Measurements from ENCODE around the gene APOLD1. TPM values are rescaled to one million over a fixed set of nuclear protein-coding genes. Genes with fewer than 3 reads are reported as not detected.

Gene APOLD1
- total RNA-seq, 1 donor from 2014 or later = 7.4 TPM

DNA sequence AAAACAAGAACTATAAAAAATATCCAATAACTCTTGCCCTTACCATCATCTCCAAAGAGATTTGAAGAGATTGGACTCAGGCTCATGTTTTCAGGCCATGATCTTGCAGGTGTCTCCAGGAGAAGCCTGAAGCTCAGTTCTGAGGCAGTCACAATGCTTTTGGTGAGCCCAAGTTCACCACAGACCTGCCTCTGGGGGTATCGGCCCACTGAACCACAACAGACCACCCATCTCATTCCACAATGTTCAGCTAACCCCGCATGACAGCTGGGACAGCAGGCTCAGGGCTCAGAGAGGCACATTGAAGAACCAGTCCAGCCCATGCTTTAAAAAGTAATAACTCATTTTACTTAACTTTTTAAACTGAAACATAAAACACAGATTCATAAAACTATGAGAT, 28.3 kb upstream of the APOLD1 start:
- H4K20me1 ChIP-seq (ENCODE audit: low read depth) = no peaks in the 10 kb centered on the region
- H3K4me3 Mint-ChIP-seq = no peak overlapping the region
- H3K9me3 Mint-ChIP-seq = no peaks in the 10 kb centered on the region
- no peaks in the 10 kb centered on the region for H3K9me3 ChIP-seq (ENCODE audit: low read depth)
- no peak overlapping the region for H2AFZ ChIP-seq (replicated peaks)
- no peak overlapping the region for H3K27ac Mint-ChIP-seq
- peaks cover 3% of the 10 kb centered on the region for H3K36me3 Mint-ChIP-seq
- H3F3A ChIP-seq (ENCODE audit: low read depth) = no peaks in the 10 kb centered on the region
- H3K79me2 ChIP-seq (ENCODE audit: low read depth) = no peaks in the 10 kb centered on the region
- H3K27me3 Mint-ChIP-seq (ENCODE audit: insufficient read depth, low read depth) = no peaks in the 10 kb centered on the region
- H3K4me1 Mint-ChIP-seq = peaks cover 9% of the 10 kb centered on the region
- H3K4me1 ChIP-seq = peaks cover 3% of the 10 kb centered on the region
- no peak overlapping the region for H3K4me3 ChIP-seq
- no peaks in the 10 kb centered on the region for H3K36me3 ChIP-seq
- DNase-seq (ENCODE audit: low spot score) = no peak
- no peak overlapping the region for H3K4me2 ChIP-seq
- no peak overlapping the region for H3K9ac ChIP-seq
- TF ChIP-seq EZH2 (IDR thresholded peaks at IDR 0.05) = no peak
- TF ChIP-seq, protein P1, sequence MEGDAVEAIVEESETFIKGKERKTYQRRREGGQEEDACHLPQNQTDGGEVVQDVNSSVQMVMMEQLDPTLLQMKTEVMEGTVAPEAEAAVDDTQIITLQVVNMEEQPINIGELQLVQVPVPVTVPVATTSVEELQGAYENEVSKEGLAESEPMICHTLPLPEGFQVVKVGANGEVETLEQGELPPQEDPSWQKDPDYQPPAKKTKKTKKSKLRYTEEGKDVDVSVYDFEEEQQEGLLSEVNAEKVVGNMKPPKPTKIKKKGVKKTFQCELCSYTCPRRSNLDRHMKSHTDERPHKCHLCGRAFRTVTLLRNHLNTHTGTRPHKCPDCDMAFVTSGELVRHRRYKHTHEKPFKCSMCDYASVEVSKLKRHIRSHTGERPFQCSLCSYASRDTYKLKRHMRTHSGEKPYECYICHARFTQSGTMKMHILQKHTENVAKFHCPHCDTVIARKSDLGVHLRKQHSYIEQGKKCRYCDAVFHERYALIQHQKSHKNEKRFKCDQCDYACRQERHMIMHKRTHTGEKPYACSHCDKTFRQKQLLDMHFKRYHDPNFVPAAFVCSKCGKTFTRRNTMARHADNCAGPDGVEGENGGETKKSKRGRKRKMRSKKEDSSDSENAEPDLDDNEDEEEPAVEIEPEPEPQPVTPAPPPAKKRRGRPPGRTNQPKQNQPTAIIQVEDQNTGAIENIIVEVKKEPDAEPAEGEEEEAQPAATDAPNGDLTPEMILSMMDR (IDR thresholded peaks at IDR 0.05) = no peak
- no peak for TF ChIP-seq EZH2phosphoT487 (IDR thresholded peaks at IDR 0.05)
- no peaks in the 10 kb centered on the region for H3K27me3 ChIP-seq
- no peak overlapping the region for H3K27ac ChIP-seq

DNA sequence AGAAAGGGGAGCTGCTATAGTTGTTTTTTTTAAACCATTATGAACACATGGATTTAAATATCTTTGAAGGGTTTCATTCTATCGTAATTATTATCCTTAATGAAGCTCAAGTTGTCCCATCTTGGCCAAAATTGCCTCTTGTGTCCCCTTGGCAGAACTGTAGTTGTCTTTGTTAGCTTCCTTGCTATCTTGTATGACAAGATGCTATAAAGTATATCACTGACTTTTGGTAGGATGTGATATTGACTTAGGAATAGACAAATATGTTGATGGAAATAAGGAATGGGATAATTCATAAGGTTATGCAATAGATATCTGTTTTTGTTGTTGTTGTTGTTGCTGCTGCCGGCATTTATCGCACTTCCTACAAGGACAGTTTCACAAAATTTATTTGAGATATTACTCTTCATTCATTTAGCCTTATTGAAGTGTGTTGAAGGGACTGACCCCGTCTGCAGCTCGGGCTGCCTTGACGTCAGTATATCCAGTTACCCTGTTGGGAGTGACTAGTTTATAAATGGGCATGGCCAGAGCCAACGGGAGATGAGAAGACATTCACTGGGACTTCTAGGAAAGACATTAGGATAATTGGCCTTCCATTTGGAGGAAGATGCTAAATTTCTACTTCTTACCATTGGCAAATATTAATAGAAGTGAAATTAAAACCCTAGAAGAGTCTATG, 26.1 kb upstream of the APOLD1 start:
- Mint-ChIP-seq H3K4me3 (no peak overlapping the region), H3K4me1 (peaks cover 9% of the 10 kb centered on the region), H3K27ac (no peak overlapping the region), H3K9me3 (no peaks in the 10 kb centered on the region), H3K36me3 (peaks cover 5% of the 10 kb centered on the region), H3K27me3 (ENCODE audit: insufficient read depth, low read depth) (no peaks in the 10 kb centered on the region)
- Histone ChIP-seq H3K4me3 (no peak overlapping the region), H3K79me2 (ENCODE audit: low read depth) (no peaks in the 10 kb centered on the region), H3K27ac (no peak overlapping the region), H3F3A (ENCODE audit: low read depth) (no peaks in the 10 kb centered on the region), H2AFZ (replicated peaks) (no peak overlapping the region), H4K20me1 (ENCODE audit: low read depth) (no peaks in the 10 kb centered on the region), H3K36me3 (no peaks in the 10 kb centered on the region), H3K4me1 (peaks cover 3% of the 10 kb centered on the region), H3K4me2 (no peak overlapping the region), H3K27me3 (no peaks in the 10 kb centered on the region), H3K9ac (no peak overlapping the region), H3K9me3 (ENCODE audit: low read depth) (no peaks in the 10 kb centered on the region)
- TF ChIP-seq, protein P1 (IDR thresholded peaks at IDR 0.05) = no peak
- TF ChIP-seq EZH2 (IDR thresholded peaks at IDR 0.05) = no peak
- TF ChIP-seq EZH2phosphoT487 (IDR thresholded peaks at IDR 0.05) = no peak
- no peak for DNase-seq (ENCODE audit: low spot score)

DNA sequence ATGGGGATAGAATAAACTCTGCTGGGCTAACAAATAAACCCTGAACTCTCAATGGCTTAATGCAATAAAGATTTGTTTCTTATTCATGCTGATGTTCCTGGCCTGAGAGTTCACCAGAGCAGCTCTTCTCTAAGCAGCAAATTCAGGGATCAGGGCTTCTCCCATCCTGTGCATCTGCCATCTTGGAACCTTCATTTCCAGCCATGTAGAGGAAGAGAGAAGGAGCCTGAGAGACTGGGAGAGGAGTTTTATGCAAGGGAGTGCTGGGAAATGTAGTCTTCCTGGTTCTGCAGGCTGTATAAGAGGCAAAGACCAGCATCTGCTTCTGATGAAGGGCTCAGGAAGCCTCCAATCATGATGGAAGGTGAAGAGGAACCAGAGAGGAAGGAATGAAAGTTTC, 20.6 kb upstream of the APOLD1 start:
- H3K27ac ChIP-seq = no peak overlapping the region
- no peaks in the 10 kb centered on the region for H3K36me3 ChIP-seq
- no peak overlapping the region for H3K9ac ChIP-seq
- peaks cover 6% of the 10 kb centered on the region for H3K9me3 Mint-ChIP-seq
- no peak for DNase-seq (ENCODE audit: low spot score)
- H2AFZ ChIP-seq (replicated peaks) = no peak overlapping the region
- TF ChIP-seq, protein P1 (IDR thresholded peaks at IDR 0.05) = no peak
- TF ChIP-seq EZH2 (IDR thresholded peaks at IDR 0.05) (no peak), EZH2phosphoT487 (IDR thresholded peaks at IDR 0.05) (no peak)
- H3K27me3 ChIP-seq = no peaks in the 10 kb centered on the region
- H3K4me3 Mint-ChIP-seq = no peak overlapping the region
- no peaks in the 10 kb centered on the region for H4K20me1 ChIP-seq (ENCODE audit: low read depth)
- no peak overlapping the region for H3K4me2 ChIP-seq
- H3K27ac Mint-ChIP-seq = no peak overlapping the region
- H3K27me3 Mint-ChIP-seq (ENCODE audit: insufficient read depth, low read depth) = no peaks in the 10 kb centered on the region
- H3K4me1 ChIP-seq = no peaks in the 10 kb centered on the region
- no peaks in the 10 kb centered on the region for H3F3A ChIP-seq (ENCODE audit: low read depth)
- H3K36me3 Mint-ChIP-seq = peaks cover 5% of the 10 kb centered on the region
- no peaks in the 10 kb centered on the region for H3K79me2 ChIP-seq (ENCODE audit: low read depth)
- H3K4me3 ChIP-seq = no peak overlapping the region
- H3K4me1 Mint-ChIP-seq = no peaks in the 10 kb centered on the region
- H3K9me3 ChIP-seq (ENCODE audit: low read depth) = no peaks in the 10 kb centered on the region
